RWPE2 (cell line): Measurements from ENCODE around the gene ERVV-1.
A peak's percentile ranks its signal among the peaks of the same experiment; 100 is the strongest.

Source experiments
- ATAC-seq: fragments of 200-7000 bp; cut with Tn5 transposase; 3 replicates; pipeline ENCODE4 v1.9.1; 2021; ENCODE audit warnings: low read depth
- DNase-seq: peaks from one replicate; pipeline ENCODE4 v3.0.0-alpha.2; 2020; ENCODE audit warnings: low spot score
- H3K27ac ChIP-seq: fragments of 450-650 bp; 2 replicates; pipeline ENCODE4 v1.5.1; 2017; ENCODE audit warnings: mild to moderate bottlenecking; ENCODE audit not compliant: poor library complexity, severe bottlenecking
- H3K27me3 ChIP-seq: fragments of 250-450 bp; sonication (Bioruptor Pico); 2 replicates; pipeline ENCODE4 v1.5.1; 2021; ENCODE audit warnings: mild to moderate bottlenecking, moderate library complexity; ENCODE audit not compliant: insufficient read depth, poor library complexity, severe bottlenecking
- H3K36me3 ChIP-seq: fragments of 250-450 bp; sonication (Bioruptor Pico); 2 replicates; pipeline ENCODE4 v1.5.1; 2020; ENCODE audit warnings: low read depth, mild to moderate bottlenecking, moderate library complexity
- H3K4me1 ChIP-seq: fragments of 250-450 bp; sonication (Bioruptor Pico); 2 replicates; pipeline ENCODE4 v1.5.1; 2021; ENCODE audit warnings: mild to moderate bottlenecking, moderate library complexity; ENCODE audit not compliant: insufficient read depth, poor library complexity, severe bottlenecking
- H3K4me3 ChIP-seq: fragments of 250-450 bp; sonication (Bioruptor Pico); 2 replicates; pipeline ENCODE4 v1.5.1; 2021; ENCODE audit warnings: mild to moderate bottlenecking, moderate library complexity; ENCODE audit not compliant: severe bottlenecking
- H3K9me3 ChIP-seq: fragments of 250-450 bp; sonication (Bioruptor Pico); 2 replicates; pipeline ENCODE4 v1.5.1; 2021; ENCODE audit warnings: mild to moderate bottlenecking, moderate library complexity; ENCODE audit not compliant: severe bottlenecking
- CTCF ChIP-seq: fragments of 450-650 bp; IDR thresholded peaks from one replicate; pipeline ENCODE4 v1.5.1; 2017; ENCODE audit warnings: mild to moderate bottlenecking, moderate library complexity; ENCODE audit not compliant: poor library complexity, severe bottlenecking

ERVV-1 gene

GRCh38 chr19:52993342-52994178, 20.2 kb upstream of the ERVV-1 start:
- DNase-seq (peak; percentile 80), ATAC-seq (peak; percentile 62)
- peak overlapping the region; percentile 87 for H3K27ac ChIP-seq
- peak overlapping the region; percentile 30 for H3K4me3 ChIP-seq
- H3K27me3 ChIP-seq, result no peaks in the 10 kb centered on the region
- no peaks in the 10 kb centered on the region for H3K9me3 ChIP-seq
- peak; percentile 46 for TF ChIP-seq CTCF
- H3K4me1 ChIP-seq, result peaks cover 12% of the 10 kb centered on the region
- no peaks in the 10 kb centered on the region for H3K36me3 ChIP-seq

GRCh38 chr19:52995711-52996110, 18.0 kb upstream of the ERVV-1 start:
- Histone ChIP-seq H3K27me3 (no peaks in the 10 kb centered on the region), H3K9me3 (no peaks in the 10 kb centered on the region), H3K27ac (no peak overlapping the region), H3K4me3 (no peak overlapping the region), H3K36me3 (no peaks in the 10 kb centered on the region), H3K4me1 (peaks cover 12% of the 10 kb centered on the region)
- no peak for DNase-seq
- ATAC-seq, result no peak
- TF ChIP-seq CTCF, result no peak

- Histone ChIP-seq H3K4me3 (no peak overlapping the region), H3K9me3 (no peaks in the 10 kb centered on the region), H3K4me1 (no peaks in the 10 kb centered on the region), H3K27ac (no peak overlapping the region), H3K27me3 (no peaks in the 10 kb centered on the region), H3K36me3 (no peaks in the 10 kb centered on the region)
- DNase-seq (no peak), ATAC-seq (no peak)
- no peak for TF ChIP-seq CTCF
Measured at GRCh38 chr19:52997975-52998374, 15.7 kb upstream of the ERVV-1 start.

- TF ChIP-seq CTCF, result no peak
- Histone ChIP-seq H3K4me3 (no peak overlapping the region), H3K27me3 (no peaks in the 10 kb centered on the region), H3K36me3 (no peaks in the 10 kb centered on the region), H3K9me3 (no peaks in the 10 kb centered on the region), H3K27ac (no peak overlapping the region), H3K4me1 (no peaks in the 10 kb centered on the region)
- ATAC-seq (no peak), DNase-seq (no peak)
Measured at GRCh38 chr19:53002479-53002878, 11.2 kb upstream of the ERVV-1 start.

GRCh38 chr19:53004242-53004641, 9.5 kb upstream of the ERVV-1 start:
- no peak for TF ChIP-seq CTCF
- DNase-seq, result no peak
- Histone ChIP-seq H3K27me3 (no peaks in the 10 kb centered on the region), H3K9me3 (no peaks in the 10 kb centered on the region), H3K4me1 (no peaks in the 10 kb centered on the region), H3K36me3 (no peaks in the 10 kb centered on the region), H3K27ac (no peak overlapping the region), H3K4me3 (no peak overlapping the region)
- no peak for ATAC-seq
